ENCODE data around the gene VDR.

VDR gene

GRCh38 chr12:47894652-47895051, 10.1 kb downstream of the VDR start:
- TF ChIP-seq TSHZ2 (CRISPR knock-in tag; IDR thresholded peaks at IDR 0.05) (no peak), TCF4 (CRISPR knock-in tag; IDR thresholded peaks at IDR 0.05; ENCODE audit: borderline replicate concordance) (no peak), SNAI2 (CRISPR knock-in tag; IDR thresholded peaks at IDR 0.05) (no peak), ZFP3 (CRISPR knock-in tag; IDR thresholded peaks at IDR 0.05) (no peak), GLIS3 (CRISPR knock-in tag; IDR thresholded peaks at IDR 0.05) (no peak), BACH2 (CRISPR knock-in tag; IDR thresholded peaks at IDR 0.05; ENCODE audit: borderline replicate concordance) (no peak), CREB5 (CRISPR knock-in tag; IDR thresholded peaks at IDR 0.05; ENCODE audit: low read depth) (no peak)
- ATAC-seq: no peak

- TF ChIP-seq TSHZ2 (CRISPR knock-in tag; IDR thresholded peaks at IDR 0.05): no peak
- no peak for TF ChIP-seq CREB5 (CRISPR knock-in tag; IDR thresholded peaks at IDR 0.05; ENCODE audit: low read depth)
- TF ChIP-seq SNAI2 (CRISPR knock-in tag; IDR thresholded peaks at IDR 0.05): no peak
- no peak for TF ChIP-seq TOX (CRISPR knock-in tag; IDR thresholded peaks at IDR 0.05; ENCODE audit: borderline replicate concordance)
- TF ChIP-seq CSDC2 (CRISPR knock-in tag; IDR thresholded peaks at IDR 0.05): no peak
- no peak for TF ChIP-seq BACH2 (CRISPR knock-in tag; IDR thresholded peaks at IDR 0.05; ENCODE audit: borderline replicate concordance)
- TF ChIP-seq ZFP30 (CRISPR knock-in tag; IDR thresholded peaks at IDR 0.05): no peak
- TF ChIP-seq OSR1 (CRISPR knock-in tag; IDR thresholded peaks at IDR 0.05): no peak
- TF ChIP-seq ISL1 (CRISPR knock-in tag; IDR thresholded peaks at IDR 0.05): no peak
- TF ChIP-seq CSRNP3 (CRISPR knock-in tag; IDR thresholded peaks at IDR 0.05): no peak
- no peak for ATAC-seq
Observed at GRCh38 chr12:47894068-47894467, 10.7 kb downstream of the VDR start.

- TF ChIP-seq TCF4 (CRISPR knock-in tag; IDR thresholded peaks at IDR 0.05; ENCODE audit: borderline replicate concordance) (no peak), TSHZ2 (CRISPR knock-in tag; IDR thresholded peaks at IDR 0.05) (no peak), PPARA (CRISPR knock-in tag; IDR thresholded peaks at IDR 0.05; ENCODE audit: borderline replicate concordance) (no peak)
Observed at GRCh38 chr12:47892819-47893218, 12.0 kb downstream of the VDR start.

More at GRCh38 chr12:47892819-47893218, 12.0 kb downstream of the VDR start:
- ATAC-seq: no peak
